ENCODE results near the gene AIPL1.
A peak's percentile ranks its signal among the peaks of the same experiment; 100 is the strongest.
"Not testable (repeated sequence)": the region's sequence is repeated elsewhere in the genome, so short reads cannot be mapped to it uniquely, and the experiment has no call there.

Gene AIPL1

GRCh38 chr17:6435051-6435450 is at the start of gene AIPL1:
AIPL1 (minus strand) TSS chr17:6435121; CDS start chr17:6435104, 17 bp downstream.
- peaks cover 8% of the 10 kb centered on the region for H3K27me3 ChIP-seq (ENCODE audit: control insufficient read depth, insufficient read depth, low read length)
- H3K27ac ChIP-seq (ENCODE audit: low read depth, low read length), result no peak within 1 kb of the TSS
- H3K4me3 ChIP-seq (ENCODE audit: low read length), result no peak within 1 kb of the TSS
- H3K36me3 ChIP-seq (ENCODE audit: control insufficient read depth, insufficient read depth, low read length), result no peaks in the 10 kb centered on the region
- H3K9ac ChIP-seq (ENCODE audit: low read length), result no peak within 1 kb of the TSS
- no peaks in the 10 kb centered on the region for H3K4me1 ChIP-seq (ENCODE audit: control insufficient read depth, insufficient read depth, low read length)

GRCh38 chr17:6483507-6483906 is 48.6 kb upstream of the AIPL1 start:
- Histone ChIP-seq H3K36me3 (ENCODE audit: control insufficient read depth, insufficient read depth, low read length) (peaks cover under 1% of the 10 kb centered on the region), H3K4me3 (ENCODE audit: low read length) (no peak overlapping the region), H3K4me1 (ENCODE audit: control insufficient read depth, insufficient read depth, low read length) (no peaks in the 10 kb centered on the region), H3K27me3 (ENCODE audit: control insufficient read depth, insufficient read depth, low read length) (peaks cover 2% of the 10 kb centered on the region), H3K27ac (ENCODE audit: low read depth, low read length) (no peak overlapping the region), H3K9ac (ENCODE audit: low read length) (no peak overlapping the region)

- not testable (repeated sequence) for H3K4me1 ChIP-seq (ENCODE audit: control insufficient read depth, insufficient read depth, low read length); H3K9ac ChIP-seq (ENCODE audit: low read length); H3K4me3 ChIP-seq (ENCODE audit: low read length); H3K36me3 ChIP-seq (ENCODE audit: control insufficient read depth, insufficient read depth, low read length); H3K27ac ChIP-seq (ENCODE audit: low read depth, low read length); H3K27me3 ChIP-seq (ENCODE audit: control insufficient read depth, insufficient read depth, low read length)
Measured at GRCh38 chr17:6482796-6483195, 47.9 kb upstream of the AIPL1 start.

DNA sequence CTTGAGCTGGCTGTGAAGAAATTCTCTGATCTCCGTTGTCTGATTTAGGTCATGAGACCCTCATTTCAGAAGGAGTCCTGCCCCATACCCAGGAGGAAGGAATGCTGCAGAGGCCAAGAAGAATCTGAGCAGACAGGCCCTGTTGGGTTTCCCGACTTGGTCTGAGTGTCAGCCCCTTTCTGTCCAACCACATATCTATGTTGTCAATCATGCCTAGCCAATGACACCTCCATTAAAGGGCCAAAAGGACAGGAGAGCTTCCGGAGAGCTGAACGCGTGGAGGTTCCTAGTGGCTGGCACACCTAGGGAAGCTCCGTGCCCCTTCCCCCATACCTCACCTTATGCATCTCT is 47.2 kb upstream of the AIPL1 start:
- no peaks in the 10 kb centered on the region for H3K4me1 ChIP-seq (ENCODE audit: control insufficient read depth, insufficient read depth, low read length)
- no peak overlapping the region for H3K9ac ChIP-seq (ENCODE audit: low read length)
- peaks cover 2% of the 10 kb centered on the region for H3K36me3 ChIP-seq (ENCODE audit: control insufficient read depth, insufficient read depth, low read length)
- H3K4me3 ChIP-seq (ENCODE audit: low read length), result no peak overlapping the region
- peaks cover 2% of the 10 kb centered on the region for H3K27me3 ChIP-seq (ENCODE audit: control insufficient read depth, insufficient read depth, low read length)
- no peak overlapping the region for H3K27ac ChIP-seq (ENCODE audit: low read depth, low read length)

GRCh38 chr17:6480303-6480675 is 45.4 kb upstream of the AIPL1 start:
- Histone ChIP-seq H3K4me1 (ENCODE audit: control insufficient read depth, insufficient read depth, low read length) (no peaks in the 10 kb centered on the region), H3K27ac (ENCODE audit: low read depth, low read length) (no peak overlapping the region), H3K36me3 (ENCODE audit: control insufficient read depth, insufficient read depth, low read length) (peaks cover 7% of the 10 kb centered on the region), H3K27me3 (ENCODE audit: control insufficient read depth, insufficient read depth, low read length) (peaks cover 2% of the 10 kb centered on the region), H3K9ac (ENCODE audit: low read length) (no peak overlapping the region), H3K4me3 (ENCODE audit: low read length) (no peak overlapping the region)

DNA sequence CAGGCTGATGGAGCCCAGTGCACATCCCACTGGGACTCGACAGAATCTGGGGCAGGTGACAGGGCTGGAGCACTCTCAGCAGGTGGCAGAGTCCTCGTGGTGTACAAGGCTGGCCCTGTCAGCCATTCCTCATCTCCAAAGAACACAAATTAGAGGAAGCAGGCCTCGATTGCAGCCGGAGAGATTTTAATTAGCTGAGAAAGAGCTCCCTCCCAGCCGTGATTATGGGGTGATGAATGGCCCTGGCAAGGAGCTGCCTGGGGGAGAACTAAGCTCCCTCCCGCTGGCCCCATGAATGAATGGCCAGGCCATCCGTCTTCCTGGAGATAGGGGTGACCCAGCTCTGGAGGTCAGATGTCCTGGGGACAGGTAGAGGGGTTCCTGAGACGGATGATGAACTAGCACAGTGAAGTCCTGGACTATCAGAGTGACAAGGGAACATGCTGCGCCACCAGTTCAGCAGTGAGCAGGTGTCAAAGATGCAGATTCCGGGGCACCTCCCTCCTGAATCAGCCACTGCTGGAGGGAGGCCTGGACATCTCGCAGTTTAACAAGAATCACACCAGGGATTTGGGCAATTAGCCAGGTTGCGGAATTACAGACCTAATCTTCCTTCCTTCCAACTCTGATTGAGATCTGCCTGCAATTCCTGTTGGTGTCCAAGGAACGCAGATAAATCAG is 44.8 kb upstream of the AIPL1 start:
- Histone ChIP-seq H3K4me3 (ENCODE audit: low read length) (no peak overlapping the region), H3K27me3 (ENCODE audit: control insufficient read depth, insufficient read depth, low read length) (peaks cover 2% of the 10 kb centered on the region), H3K36me3 (ENCODE audit: control insufficient read depth, insufficient read depth, low read length) (peaks cover 7% of the 10 kb centered on the region), H3K27ac (ENCODE audit: low read depth, low read length) (no peak overlapping the region), H3K9ac (ENCODE audit: low read length) (no peak overlapping the region), H3K4me1 (ENCODE audit: control insufficient read depth, insufficient read depth, low read length) (no peaks in the 10 kb centered on the region)

DNA sequence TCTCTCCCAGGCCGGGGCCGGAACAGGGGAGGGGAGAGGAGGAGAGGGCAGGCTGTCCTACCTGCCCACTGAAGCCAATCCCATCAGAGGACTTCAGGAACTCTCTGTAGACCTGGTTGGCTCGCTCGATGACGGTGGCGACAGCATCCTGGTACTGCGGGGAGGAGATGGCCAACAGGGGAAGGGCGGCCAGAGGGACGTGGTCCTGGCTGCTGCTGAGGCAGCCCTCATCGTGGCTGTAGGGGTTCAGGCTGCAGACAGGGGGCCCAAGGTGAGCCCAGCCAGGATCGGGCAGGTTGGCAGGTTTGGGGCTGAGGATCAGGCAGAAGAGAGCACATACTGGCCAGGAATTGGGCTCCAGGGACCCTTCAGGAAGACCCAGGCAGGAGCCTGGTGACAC is 43.6 kb upstream of the AIPL1 start:
- Histone ChIP-seq H3K27ac (ENCODE audit: low read depth, low read length) (no peak overlapping the region), H3K9ac (ENCODE audit: low read length) (no peak overlapping the region), H3K36me3 (ENCODE audit: control insufficient read depth, insufficient read depth, low read length) (peaks cover 7% of the 10 kb centered on the region), H3K4me3 (ENCODE audit: low read length) (no peak overlapping the region), H3K4me1 (ENCODE audit: control insufficient read depth, insufficient read depth, low read length) (no peaks in the 10 kb centered on the region), H3K27me3 (ENCODE audit: control insufficient read depth, insufficient read depth, low read length) (peaks cover 2% of the 10 kb centered on the region)

DNA sequence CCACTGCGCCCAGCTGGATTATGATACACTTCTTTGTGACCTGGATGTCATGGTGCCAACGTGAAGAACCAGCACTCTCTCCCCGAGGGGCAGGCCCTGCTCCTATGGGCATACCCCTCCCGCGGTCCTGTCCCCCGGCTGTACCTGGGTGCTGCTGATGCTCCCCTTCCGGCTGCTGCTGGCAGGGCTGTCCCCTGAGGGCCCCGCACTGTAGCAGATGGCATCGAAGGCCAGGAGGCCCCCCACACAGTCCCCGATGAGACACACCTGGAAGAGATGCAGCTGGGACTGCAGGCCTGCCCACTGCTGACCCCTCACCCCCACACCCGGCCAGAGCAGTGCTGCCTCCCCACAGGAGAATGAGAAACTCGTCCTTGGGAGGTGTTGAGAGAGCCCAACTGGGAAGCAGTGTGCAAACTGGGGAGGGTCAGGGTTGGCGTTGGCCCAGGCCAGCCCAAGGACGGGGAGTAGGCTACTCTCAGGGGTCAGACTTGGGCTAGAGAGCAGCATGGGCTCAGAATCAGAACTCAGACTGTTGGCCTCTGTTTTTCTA is 43.0 kb upstream of the AIPL1 start:
- H3K9ac ChIP-seq (ENCODE audit: low read length), result no peak overlapping the region
- no peak overlapping the region for H3K27ac ChIP-seq (ENCODE audit: low read depth, low read length)
- H3K36me3 ChIP-seq (ENCODE audit: control insufficient read depth, insufficient read depth, low read length), result peaks cover 7% of the 10 kb centered on the region

DNA sequence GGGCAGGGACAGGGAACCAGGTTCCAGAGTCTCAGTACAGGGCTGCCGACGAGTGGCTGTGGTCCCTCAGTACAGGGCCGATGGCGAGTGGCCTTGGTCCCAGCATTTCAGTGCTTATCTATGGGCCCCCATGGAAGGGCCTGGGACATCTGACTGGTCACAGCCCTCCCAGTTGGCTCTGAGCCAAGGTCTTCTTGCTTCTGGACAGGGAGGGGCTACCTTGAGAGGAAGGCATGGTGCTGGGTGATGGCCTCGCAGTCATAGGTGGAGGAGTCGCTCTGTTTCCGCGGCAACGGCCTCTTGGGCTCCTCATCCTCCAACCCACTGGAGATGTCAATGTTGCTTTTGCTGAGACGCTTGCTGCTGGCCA is 41.9 kb upstream of the AIPL1 start:
- Histone ChIP-seq H3K27me3 (ENCODE audit: control insufficient read depth, insufficient read depth, low read length) (peaks cover 2% of the 10 kb centered on the region), H3K9ac (ENCODE audit: low read length) (no peak overlapping the region), H3K4me1 (ENCODE audit: control insufficient read depth, insufficient read depth, low read length) (no peaks in the 10 kb centered on the region), H3K4me3 (ENCODE audit: low read length) (no peak overlapping the region), H3K36me3 (ENCODE audit: control insufficient read depth, insufficient read depth, low read length) (peaks cover 7% of the 10 kb centered on the region), H3K27ac (ENCODE audit: low read depth, low read length) (no peak overlapping the region)

More for the DNA sequence above, 43.0 kb upstream of the AIPL1 start:
- Histone ChIP-seq H3K4me3 (ENCODE audit: low read length) (no peak overlapping the region), H3K27me3 (ENCODE audit: control insufficient read depth, insufficient read depth, low read length) (peaks cover 2% of the 10 kb centered on the region), H3K4me1 (ENCODE audit: control insufficient read depth, insufficient read depth, low read length) (no peaks in the 10 kb centered on the region)

DNA sequence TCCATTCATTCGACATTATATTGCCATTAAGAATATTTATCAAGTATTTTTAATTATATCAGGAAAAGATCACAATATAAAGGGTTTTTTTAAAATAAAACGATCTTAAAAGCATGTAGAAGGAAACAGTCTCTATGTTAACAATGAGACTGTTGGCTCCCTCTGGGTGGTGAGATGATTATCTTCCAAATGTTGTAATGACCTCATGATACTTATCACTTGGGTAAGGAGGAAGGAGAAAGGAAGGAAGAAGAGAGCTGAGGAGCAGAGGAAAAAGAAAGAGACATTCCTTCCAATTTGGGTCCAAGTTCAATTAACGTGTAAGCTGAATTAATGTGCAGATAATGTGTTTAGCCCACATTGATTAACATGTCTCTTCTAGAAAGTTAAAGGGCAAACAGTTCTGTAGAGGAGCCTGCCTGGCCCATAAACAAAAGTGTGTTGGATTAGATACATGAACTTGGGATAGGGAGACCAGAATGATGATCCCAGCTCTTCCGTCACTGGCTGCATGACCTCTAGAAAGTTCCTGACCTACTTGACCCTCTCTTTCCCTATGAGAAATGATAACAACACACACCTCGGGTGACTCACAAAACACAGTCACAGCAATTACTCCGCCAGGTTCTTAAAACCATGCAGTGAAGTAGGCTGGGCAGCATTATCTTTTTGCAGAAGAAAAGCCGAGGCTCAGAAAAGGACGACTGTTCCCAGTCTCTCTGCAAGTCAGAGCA is 41.3 kb upstream of the AIPL1 start:
- no peak overlapping the region for H3K9ac ChIP-seq (ENCODE audit: low read length)

GRCh38 chr17:6475411-6475810 is 40.5 kb upstream of the AIPL1 start:
- Histone ChIP-seq H3K27me3 (ENCODE audit: control insufficient read depth, insufficient read depth, low read length) (no peaks in the 10 kb centered on the region), H3K9ac (ENCODE audit: low read length) (no peak overlapping the region), H3K36me3 (ENCODE audit: control insufficient read depth, insufficient read depth, low read length) (peaks cover 7% of the 10 kb centered on the region), H3K27ac (ENCODE audit: low read depth, low read length) (peak overlapping the region; percentile 65), H3K4me1 (ENCODE audit: control insufficient read depth, insufficient read depth, low read length) (no peaks in the 10 kb centered on the region), H3K4me3 (ENCODE audit: low read length) (no peak overlapping the region)

More for the DNA sequence above, 41.3 kb upstream of the AIPL1 start:
- Histone ChIP-seq H3K4me1 (ENCODE audit: control insufficient read depth, insufficient read depth, low read length) (no peaks in the 10 kb centered on the region), H3K27me3 (ENCODE audit: control insufficient read depth, insufficient read depth, low read length) (peaks cover 2% of the 10 kb centered on the region), H3K27ac (ENCODE audit: low read depth, low read length) (no peak overlapping the region), H3K36me3 (ENCODE audit: control insufficient read depth, insufficient read depth, low read length) (peaks cover 7% of the 10 kb centered on the region), H3K4me3 (ENCODE audit: low read length) (no peak overlapping the region)

GRCh38 chr17:6474906-6475305 is 40.0 kb upstream of the AIPL1 start:
- Histone ChIP-seq H3K27me3 (ENCODE audit: control insufficient read depth, insufficient read depth, low read length) (no peaks in the 10 kb centered on the region), H3K4me1 (ENCODE audit: control insufficient read depth, insufficient read depth, low read length) (no peaks in the 10 kb centered on the region), H3K9ac (ENCODE audit: low read length) (no peak overlapping the region), H3K27ac (ENCODE audit: low read depth, low read length) (peak overlapping the region; percentile 65), H3K4me3 (ENCODE audit: low read length) (no peak overlapping the region), H3K36me3 (ENCODE audit: control insufficient read depth, insufficient read depth, low read length) (peaks cover 7% of the 10 kb centered on the region)

DNA sequence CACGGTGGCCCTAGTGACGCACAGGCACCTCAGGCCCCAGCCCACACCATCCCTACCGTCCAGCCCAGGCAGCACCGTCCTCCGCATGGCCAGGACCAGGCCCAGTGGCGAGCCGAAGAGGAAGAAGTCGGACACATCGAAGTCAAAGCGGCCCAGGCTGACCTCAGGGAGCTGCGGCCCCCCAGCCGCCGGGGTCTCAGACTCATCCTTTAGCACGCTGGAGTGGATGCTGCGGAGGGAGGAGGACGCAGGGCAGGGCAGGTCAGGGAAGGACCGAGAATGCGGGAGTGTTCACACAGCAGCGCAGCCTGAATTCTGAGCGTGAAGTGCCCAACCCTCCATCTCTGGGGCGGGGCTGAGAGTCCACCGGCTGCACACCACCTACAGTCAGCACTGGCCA is 39.5 kb upstream of the AIPL1 start:
- Histone ChIP-seq H3K27ac (ENCODE audit: low read depth, low read length) (no peak overlapping the region), H3K4me3 (ENCODE audit: low read length) (no peak overlapping the region), H3K36me3 (ENCODE audit: control insufficient read depth, insufficient read depth, low read length) (peaks cover 7% of the 10 kb centered on the region), H3K27me3 (ENCODE audit: control insufficient read depth, insufficient read depth, low read length) (no peaks in the 10 kb centered on the region), H3K4me1 (ENCODE audit: control insufficient read depth, insufficient read depth, low read length) (no peaks in the 10 kb centered on the region), H3K9ac (ENCODE audit: low read length) (no peak overlapping the region)
